HCT116 (cell line): ENCODE measurements around the gene ITPKB. TPM values are rescaled to one million over a fixed set of nuclear protein-coding genes. Genes with fewer than 3 reads are reported as not detected.

Experiments
- ATAC-seq: fragments of 200-7000 bp; cut with Tn5 transposase; 2 replicates; pipeline ENCODE4 v1.9.1; 2020; ENCODE audit warnings: mild to moderate bottlenecking, moderate library complexity
- BruUV-seq: library from RNA; stranded (reverse); fragments of 400-500 nt; replicated peaks from 2 replicates; lab custom pipeline; 2021; lab: Mats Ljungman, UMichigan
- CTCF ChIA-PET: fragments of 300-600 bp; sonication (Branson Sonifier 250); formaldehyde crosslinking; loops from one replicate; lab custom pipeline; 2021; ENCODE audit warnings: antibody characterized with exemption; lab: Charles Lee
- POLR2A ChIA-PET: fragments of 300-600, 350-600 bp; sonication (Branson Sonifier 250); formaldehyde crosslinking; loops from one replicate; lab custom pipeline; 2021; ENCODE audit warnings: antibody characterized with exemption; lab: Charles Lee
- RAD21 ChIA-PET, 2 experiments: fragments of 300-600 bp; sonication (Branson Sonifier 250); formaldehyde crosslinking; loops; one replicate each; lab custom pipeline; 2023; ENCODE audit warnings: low total read pairs in 2 of 2; ENCODE audit not compliant: uncharacterized antibody in 2 of 2, unreplicated experiment in 2 of 2, low non-redundant PET in 1 of 2; lab: Charles Lee
- DNase-seq: peaks from one replicate; pipeline ENCODE4 v3.0.0-alpha.2; 2010; ENCODE audit warnings: low read depth, low spot score
- H2AFZ ChIP-seq: fragments of 200-600 bp; shearing (Covaris generic), sonication (generic); 2 replicates; pipeline ENCODE4 v1.6.1; 2017; ENCODE audit warnings: low read depth, mixed run types, mixed read lengths, antibody characterized with exemption, low read length; ENCODE audit not compliant: poor library complexity, severe bottlenecking
- H3K27ac ChIP-seq: 2 replicates; pipeline ENCODE4 v1.5.1; 2012; ENCODE audit warnings: low read depth, low read length
- H3K27me3 ChIP-seq: fragments of 200-600 bp; sonication (generic); 2 replicates; pipeline ENCODE4 v1.6.1; 2016; ENCODE audit warnings: mixed run types, low read length, mixed read lengths; ENCODE audit not compliant: insufficient read depth
- H3K36me3 ChIP-seq, 2 experiments: fragments of 200-500 bp in 1 of 2; fragments of 200-600 bp in 1 of 2; sonication (Bioruptor generic) in 1 of 2; sonication (generic) in 1 of 2; 2 replicates each; pipeline versions ENCODE4 v1.5.1 to v1.6.1; 2014 to 2016; ENCODE audit warnings: low read length in 2 of 2, inconsistent platforms in 1 of 2, mixed read lengths in 1 of 2, mixed run types in 1 of 2; ENCODE audit not compliant: insufficient read depth in 2 of 2, control insufficient read depth in 1 of 2
- H3K4me1 ChIP-seq, 2 experiments: fragments of 200-600 bp in 1 of 2; sonication (generic) in 1 of 2; 2 replicates each; pipeline versions ENCODE4 v1.5.1 to v1.6.1; 2012 to 2017; ENCODE audit warnings: low read length in 2 of 2, inconsistent platforms in 1 of 2, mild to moderate bottlenecking in 1 of 2, mixed read lengths in 1 of 2, mixed run types in 1 of 2, moderate library complexity in 1 of 2; ENCODE audit not compliant: insufficient read depth in 2 of 2, control insufficient read depth in 1 of 2
- H3K4me2 ChIP-seq: fragments of 200-600 bp; sonication (generic); 2 replicates; pipeline ENCODE4 v1.6.1; 2017; ENCODE audit warnings: mixed run types, low read length, mixed read lengths
- H3K4me3 ChIP-seq, 2 experiments: fragments of 200-600 bp in 1 of 2; sonication (generic) in 1 of 2; replicated peaks in 1 of 2; 2 replicates each; pipeline ENCODE4 v1.5.1; 2011 to 2016; ENCODE audit warnings: low read length in 2 of 2, control low read depth in 1 of 2, low read depth in 1 of 2, mild to moderate bottlenecking in 1 of 2, mixed read lengths in 1 of 2, mixed run types in 1 of 2
- H3K79me2 ChIP-seq: fragments of 200-600 bp; sonication (generic); 2 replicates; pipeline ENCODE4 v1.6.1; 2017; ENCODE audit warnings: mild to moderate bottlenecking, mixed run types, low read length, moderate library complexity, mixed read lengths; ENCODE audit not compliant: insufficient read depth
- H3K9ac ChIP-seq: fragments of 200-600 bp; sonication (generic); 2 replicates; pipeline ENCODE4 v1.6.1; 2016; ENCODE audit warnings: low read length, mixed read lengths
- H3K9me2 ChIP-seq: fragments of 200-600 bp; sonication (generic), shearing (Covaris generic); 2 replicates; pipeline ENCODE4 v1.6.1; 2017; ENCODE audit warnings: mixed run types, mild to moderate bottlenecking, moderate library complexity; ENCODE audit not compliant: insufficient read depth
- H3K9me3 ChIP-seq, 2 experiments: fragments of 200-500 bp in 1 of 2; fragments of 200-600 bp in 1 of 2; sonication (Bioruptor generic) in 1 of 2; sonication (generic) in 1 of 2; 2 replicates each; pipeline ENCODE4 v1.6.1; 2014 to 2017; ENCODE audit warnings: low read length in 2 of 2, mixed read lengths in 2 of 2, inconsistent platforms in 1 of 2, low read depth in 1 of 2, mild to moderate bottlenecking in 1 of 2, mixed run types in 1 of 2, moderate library complexity in 1 of 2; ENCODE audit not compliant: control insufficient read depth in 1 of 2, insufficient read depth in 1 of 2
- H4K20me1 ChIP-seq: fragments of 200-600 bp; sonication (generic), shearing (Covaris generic); 2 replicates; pipeline ENCODE4 v1.6.1; 2017; ENCODE audit warnings: mixed run types, mild to moderate bottlenecking, moderate library complexity; ENCODE audit not compliant: insufficient read depth
- CBX3 ChIP-seq: IDR thresholded peaks from 2 replicates; pipeline ENCODE4 v1.6.1; 2012; ENCODE audit warnings: low read depth
- CEBPB ChIP-seq: IDR thresholded peaks from 2 replicates; pipeline ENCODE4 v1.6.1; 2012; ENCODE audit warnings: low read depth
- CTCF ChIP-seq, 3 experiments: fragments of 200-600 bp in 1 of 3; sonication (generic) in 1 of 3; IDR thresholded peaks in 2 of 3; conservative IDR thresholded peaks in 1 of 3; 2 replicates each; pipeline ENCODE4 v1.5.1; 2012 to 2017; ENCODE audit warnings: low read depth in 2 of 3, low read length in 2 of 3, antibody characterized with exemption in 1 of 3, borderline replicate concordance in 1 of 3, control low read depth in 1 of 3, mild to moderate bottlenecking in 1 of 3, mixed read lengths in 1 of 3, mixed run types in 1 of 3, moderate library complexity in 1 of 3; ENCODE audit not compliant: insufficient read depth in 1 of 3
- EGR1 ChIP-seq: IDR thresholded peaks from 2 replicates; pipeline ENCODE4 v1.6.1; 2012; ENCODE audit warnings: low read depth
- ELF1 ChIP-seq: IDR thresholded peaks from 2 replicates; pipeline ENCODE4 v1.6.1; 2012; ENCODE audit warnings: low read depth, borderline replicate concordance
- EZH2 ChIP-seq: fragments of 200-600 bp; sonication (generic); IDR thresholded peaks from 2 replicates; pipeline ENCODE4 v1.6.1; 2017; ENCODE audit warnings: antibody characterized with exemption, mixed run types
- FOSL1 ChIP-seq: IDR thresholded peaks from 2 replicates; pipeline ENCODE4 v1.6.1; 2012; ENCODE audit warnings: low read depth
- JUND ChIP-seq: IDR thresholded peaks from 2 replicates; pipeline ENCODE4 v1.6.1; 2012
- POLR2A ChIP-seq: IDR thresholded peaks from 2 replicates; pipeline ENCODE4 v1.7.0; 2011; ENCODE audit warnings: borderline replicate concordance; ENCODE audit not compliant: insufficient read depth, insufficient read length; ENCODE audit errors: extremely low read depth
- SIN3A ChIP-seq: IDR thresholded peaks from 2 replicates; pipeline ENCODE4 v1.6.1; 2012; ENCODE audit warnings: low read depth
- SP1 ChIP-seq: IDR thresholded peaks from 2 replicates; pipeline ENCODE4 v1.6.1; 2012; ENCODE audit warnings: low read depth
- TCF7L2 ChIP-seq: IDR thresholded peaks from 2 replicates; pipeline ENCODE4 v1.7.0; 2011; ENCODE audit warnings: borderline replicate concordance, inconsistent platforms; ENCODE audit not compliant: insufficient read depth, insufficient read length; ENCODE audit errors: extremely low read depth
- YY1 ChIP-seq: IDR thresholded peaks from 2 replicates; pipeline ENCODE4 v1.6.1; 2011; ENCODE audit warnings: low read length, low read depth, moderate library complexity, mild to moderate bottlenecking; ENCODE audit not compliant: insufficient replicate concordance; ENCODE audit errors: extremely low read depth
- ZBTB33 ChIP-seq: IDR thresholded peaks from 2 replicates; pipeline ENCODE4 v1.6.1; 2011; ENCODE audit warnings: mild to moderate bottlenecking, low read length, moderate library complexity; ENCODE audit not compliant: insufficient replicate concordance; ENCODE audit errors: extremely low read depth
- ZNF274 ChIP-seq: fragments of 200-500 bp; sonication (Bioruptor generic); IDR thresholded peaks from 2 replicates; pipeline ENCODE4 v1.6.1; 2014; ENCODE audit warnings: mild to moderate bottlenecking, low read depth, low read length, inconsistent platforms
- intact Hi-C: fragments of 100-400 bp; cut with micrococcal nuclease; formaldehyde crosslinking; loops from 2 replicates; pipeline ENCODE4 v1.10.0; 2022
- total RNA-seq: library from RNA; stranded (reverse); gene quantifications from one replicate; pipeline ENCODE4 v1.2.1, GENCODE V29; 2021; ENCODE audit not compliant: unreplicated experiment
- TF ChIP-seq, protein P1 (sequence below): IDR thresholded peaks from 2 replicates; pipeline ENCODE4 v1.6.1; 2012
- TF ChIP-seq, protein P2 (sequence below): IDR thresholded peaks from 2 replicates; pipeline ENCODE4 v1.6.1; 2012

ITPKB gene
- total RNA-seq, 1 experiment from 2014 or later = 4.4 TPM

DNA sequence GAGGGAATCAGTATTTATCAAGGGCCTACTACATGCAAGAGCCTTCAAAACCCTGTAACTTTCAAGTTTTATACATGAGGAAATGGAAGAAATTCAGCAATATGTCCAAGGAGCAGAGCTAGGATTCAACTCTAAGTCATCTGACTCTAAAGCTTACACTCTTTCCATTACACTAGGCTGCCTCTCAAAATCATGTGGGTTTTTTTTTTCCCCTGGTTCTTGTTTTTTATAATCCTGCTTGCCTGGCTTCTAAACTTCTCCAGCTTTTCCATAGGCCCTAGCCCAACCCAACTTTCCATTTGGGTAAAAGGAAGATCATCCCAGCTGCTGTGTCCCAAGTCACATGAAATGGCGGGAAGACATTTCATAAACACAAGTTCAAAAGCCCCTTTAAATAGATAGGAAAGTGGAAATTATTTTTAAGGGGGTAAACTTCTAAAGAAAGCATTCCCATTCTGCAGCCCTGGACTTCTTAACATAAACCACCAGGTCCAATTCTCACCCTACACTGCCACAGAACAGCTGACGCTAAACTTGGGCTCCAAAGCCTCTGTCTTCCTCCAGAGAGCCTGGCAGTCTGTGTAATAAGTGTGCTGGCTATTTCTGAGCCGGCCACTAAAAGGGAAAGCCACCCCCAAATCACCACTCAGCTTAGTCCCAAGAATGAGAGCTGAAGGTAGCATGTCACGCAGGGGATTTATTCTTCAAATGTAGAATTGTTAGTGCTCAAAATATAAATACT is 46.9 kb downstream of the ITPKB start (continued):
- TF ChIP-seq CTCF (IDR thresholded peaks at IDR 0.05 in 2 of 3, conservative IDR thresholded peaks at IDR 0.05 in 1 of 3; ENCODE audit: borderline replicate concordance in 1 of 3, insufficient read depth in 1 of 3, low read depth in 2 of 3, low read length in 2 of 3) = no peak
- TF ChIP-seq, protein P1, sequence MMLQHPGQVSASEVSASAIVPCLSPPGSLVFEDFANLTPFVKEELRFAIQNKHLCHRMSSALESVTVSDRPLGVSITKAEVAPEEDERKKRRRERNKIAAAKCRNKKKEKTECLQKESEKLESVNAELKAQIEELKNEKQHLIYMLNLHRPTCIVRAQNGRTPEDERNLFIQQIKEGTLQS = no peak
- TF ChIP-seq EZH2 = no peak
- TF ChIP-seq EGR1 = no peak
- no peak for TF ChIP-seq CBX3
- no peak for TF ChIP-seq YY1
- no peak for TF ChIP-seq ELF1

DNA sequence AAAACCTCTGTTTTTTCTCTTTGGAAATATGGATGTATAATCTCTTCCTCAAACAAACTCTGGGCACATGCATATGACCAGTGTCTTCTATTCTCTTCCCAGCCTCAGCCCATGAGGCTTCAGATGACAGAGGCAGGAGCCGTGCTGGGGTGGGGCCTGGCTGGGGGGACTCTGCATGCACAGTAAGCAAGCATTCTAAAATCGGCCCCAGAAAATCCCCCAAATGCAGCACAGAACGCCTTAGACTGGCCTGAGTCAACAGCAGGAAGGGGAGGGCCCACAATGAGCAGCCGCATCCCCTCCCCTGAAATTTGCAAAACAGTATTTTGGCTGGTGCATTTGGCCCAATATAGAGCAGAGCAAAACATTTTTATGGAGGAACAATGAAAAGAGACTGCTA is 47.8 kb downstream of the ITPKB start:
- POLR2A ChIA-PET = no interaction called here
- Histone ChIP-seq H3K4me2 (no peak overlapping the region), H3K36me3 (no peaks in the 10 kb centered on the region), H3K4me3 (no peak overlapping the region), H3K9ac (no peak overlapping the region), H3K79me2 (no peaks in the 10 kb centered on the region), H3K27me3 (no peaks in the 10 kb centered on the region; the same call in 1 of the 2 replicates), H2AFZ (no peak overlapping the region), H3K27ac (no peak overlapping the region), H3K9me2 (no peaks in the 10 kb centered on the region), H3K4me1 (peaks cover 0 to under 1% of the 10 kb centered on the region in 2 experiments; a peak in 2 of 4 replicates), H3K9me3 (no peaks in the 10 kb centered on the region), H4K20me1 (no peaks in the 10 kb centered on the region)
- CTCF ChIA-PET = no interaction called here
- intact Hi-C loops = no loop called here
- no peak for ATAC-seq
- BruUV-seq = no TSS peak
- DNase-seq = no peak
- RAD21 ChIA-PET = no interaction called here
- no peak for TF ChIP-seq EZH2
- no peak for TF ChIP-seq SIN3A
- TF ChIP-seq JUND = no peak
- TF ChIP-seq SP1 = no peak
- TF ChIP-seq, protein P1 = no peak
- TF ChIP-seq YY1 = no peak
- no peak for TF ChIP-seq ZNF274
- no peak for TF ChIP-seq CEBPB
- no peak for TF ChIP-seq FOSL1
- TF ChIP-seq, protein P2, sequence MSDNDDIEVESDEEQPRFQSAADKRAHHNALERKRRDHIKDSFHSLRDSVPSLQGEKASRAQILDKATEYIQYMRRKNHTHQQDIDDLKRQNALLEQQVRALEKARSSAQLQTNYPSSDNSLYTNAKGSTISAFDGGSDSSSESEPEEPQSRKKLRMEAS = no peak
- no peak for TF ChIP-seq TCF7L2
- no peak for TF ChIP-seq ZBTB33
- TF ChIP-seq POLR2A = no peak
